ENCODE results near the gene RRM2.

GRCh38 chr2:10148268-10148667 lies 25.7 kb downstream of the RRM2 start:
- TF ChIP-seq CTCF (IDR thresholded peaks at IDR 0.05) = no peak
- no peak for TF ChIP-seq POLR2A (IDR thresholded peaks at IDR 0.05)
- TF ChIP-seq EP300 (IDR thresholded peaks at IDR 0.05) = no peak

All from gastroesophageal sphincter (tissue), 3 donors.